ENCODE results near the gene GRIK1.

GRIK1 gene

DNA sequence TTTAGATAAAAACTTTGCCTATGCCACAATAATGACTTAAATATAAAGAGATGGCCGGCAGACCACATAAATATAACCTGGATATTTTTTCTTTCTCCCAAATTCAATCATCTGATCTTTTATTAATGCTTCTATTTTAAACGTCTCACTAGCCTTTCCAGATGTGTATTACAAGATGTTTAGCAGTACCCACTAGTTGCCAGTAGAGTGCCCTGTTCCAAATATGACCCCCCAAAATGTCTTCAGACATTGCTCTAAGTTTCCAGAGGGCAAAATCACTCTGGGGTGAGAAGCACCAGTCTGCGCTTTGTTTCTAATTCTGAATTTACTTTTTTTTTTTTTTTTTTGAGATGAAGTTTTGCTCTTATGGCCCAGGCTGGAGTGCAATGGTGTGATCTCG lies 268.1 kb downstream of the GRIK1 start:
- no peak for DNase-seq (ENCODE audit: low read depth)

DNA sequence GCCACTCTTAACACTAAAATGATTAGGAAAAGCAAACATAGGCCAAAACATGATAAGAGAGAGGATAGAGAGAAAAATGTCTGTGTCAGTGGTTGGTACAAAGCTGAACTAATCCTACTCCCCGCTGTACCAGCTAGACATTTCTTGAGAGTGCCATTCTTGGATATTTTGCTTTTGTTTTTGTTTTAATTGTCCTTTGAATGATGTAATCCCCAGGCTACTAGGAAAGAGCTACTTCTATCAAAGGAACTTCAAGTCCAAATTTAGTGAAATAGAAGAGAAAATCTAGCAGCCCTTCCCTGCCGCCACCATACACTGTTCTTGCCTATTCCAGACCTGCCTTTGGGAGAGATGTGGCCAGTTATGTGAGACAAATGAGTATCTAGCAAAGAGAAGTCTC lies 269.6 kb downstream of the GRIK1 start:
- no peak for DNase-seq (ENCODE audit: low read depth)

DNA sequence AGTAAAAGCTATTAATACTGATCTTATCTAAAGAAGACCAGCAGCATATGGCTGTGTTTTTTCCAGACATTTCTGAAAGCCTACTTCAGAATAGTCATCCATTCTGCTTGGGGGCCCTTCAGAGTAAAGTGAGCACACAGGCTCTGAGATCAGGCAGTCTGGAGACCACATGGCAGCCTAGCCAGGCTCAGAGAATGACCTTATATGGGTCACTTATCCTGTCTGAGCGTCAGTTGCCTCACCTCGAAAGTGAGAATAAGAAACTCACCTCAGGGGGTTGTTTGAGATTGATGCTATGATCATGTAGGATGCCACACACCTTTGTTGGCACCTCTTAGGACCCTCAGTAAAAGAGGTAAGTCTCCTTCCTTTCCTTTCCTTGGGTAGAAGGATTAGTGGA lies 270.4 kb downstream of the GRIK1 start:
- no peak for DNase-seq (ENCODE audit: low read depth)

DNA sequence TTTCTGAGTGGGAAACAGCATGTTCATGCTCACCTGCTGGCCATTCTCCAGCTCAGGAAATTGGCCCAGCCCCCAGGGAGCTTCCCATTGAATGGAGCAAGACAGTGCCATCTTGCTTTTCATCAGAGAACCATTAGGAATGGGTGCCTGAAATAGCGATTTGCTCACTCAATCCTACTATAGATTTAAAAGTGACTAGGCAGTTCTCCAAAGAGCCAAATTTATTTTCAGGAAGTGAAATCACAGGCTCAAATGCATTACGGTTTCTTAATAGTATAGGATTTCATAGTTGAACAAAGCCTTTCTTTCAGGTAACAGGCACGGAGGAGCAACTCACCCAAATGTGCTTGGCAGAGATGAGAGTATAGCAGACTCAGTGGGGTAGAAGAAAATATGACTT lies 272.1 kb downstream of the GRIK1 start:
- no peak for DNase-seq (ENCODE audit: low read depth)

DNA sequence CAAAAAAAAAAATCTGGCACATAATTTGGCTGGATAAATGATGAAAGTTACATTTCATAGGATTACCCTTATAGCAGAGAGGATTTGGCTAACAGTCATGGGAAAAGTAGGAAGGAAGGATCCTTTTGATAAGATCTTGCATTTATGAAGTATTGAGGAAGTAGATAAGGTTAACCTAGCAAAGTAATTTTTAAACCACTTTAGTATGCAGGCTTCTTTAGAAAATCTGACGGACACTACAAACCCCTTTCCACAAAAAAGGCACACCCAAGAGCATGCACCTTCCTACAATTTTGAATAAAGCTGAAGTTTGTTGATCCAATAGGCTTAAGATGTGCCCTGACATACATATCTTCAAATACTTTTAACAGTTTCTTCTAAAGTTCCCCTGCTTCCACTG lies 275.2 kb downstream of the GRIK1 start:
- DNase-seq (ENCODE audit: low read depth), result no peak

DNA sequence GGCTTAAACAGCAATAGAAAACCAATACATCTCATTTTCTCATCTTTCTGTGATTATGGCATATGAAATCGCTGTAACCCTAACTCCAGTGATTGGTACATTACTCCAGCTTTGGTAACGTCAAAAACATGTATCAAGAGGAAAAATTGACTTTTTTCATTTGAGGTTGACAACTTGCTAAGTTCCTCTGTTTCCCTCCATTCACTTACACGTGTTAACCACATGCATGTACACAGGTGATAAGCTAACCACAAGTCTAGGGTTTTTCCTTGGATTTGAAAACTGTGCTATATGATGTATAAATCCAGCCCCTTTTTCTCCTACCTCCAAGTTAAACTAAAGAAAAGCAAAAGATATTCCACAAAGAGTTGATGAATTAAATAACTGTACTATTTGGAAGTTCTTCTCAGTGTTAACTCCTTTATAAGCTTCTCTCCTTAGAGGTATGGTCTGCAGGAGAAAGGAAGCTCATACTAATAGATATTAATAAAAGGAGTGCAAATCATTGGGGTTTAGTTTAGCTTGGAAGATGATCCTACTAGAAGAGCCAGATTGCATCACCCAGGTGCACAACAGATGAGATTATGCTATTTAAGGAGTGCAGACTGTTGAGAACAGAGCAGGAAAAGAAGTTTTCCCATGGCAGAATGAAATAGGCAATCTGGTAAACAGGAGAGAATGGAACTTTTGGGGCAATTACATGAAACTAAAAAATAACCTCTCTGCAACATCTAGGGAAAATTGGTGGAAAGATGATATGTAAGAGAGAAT lies 277.9 kb downstream of the GRIK1 start:
- DNase-seq (ENCODE audit: low read depth), result no peak

DNA sequence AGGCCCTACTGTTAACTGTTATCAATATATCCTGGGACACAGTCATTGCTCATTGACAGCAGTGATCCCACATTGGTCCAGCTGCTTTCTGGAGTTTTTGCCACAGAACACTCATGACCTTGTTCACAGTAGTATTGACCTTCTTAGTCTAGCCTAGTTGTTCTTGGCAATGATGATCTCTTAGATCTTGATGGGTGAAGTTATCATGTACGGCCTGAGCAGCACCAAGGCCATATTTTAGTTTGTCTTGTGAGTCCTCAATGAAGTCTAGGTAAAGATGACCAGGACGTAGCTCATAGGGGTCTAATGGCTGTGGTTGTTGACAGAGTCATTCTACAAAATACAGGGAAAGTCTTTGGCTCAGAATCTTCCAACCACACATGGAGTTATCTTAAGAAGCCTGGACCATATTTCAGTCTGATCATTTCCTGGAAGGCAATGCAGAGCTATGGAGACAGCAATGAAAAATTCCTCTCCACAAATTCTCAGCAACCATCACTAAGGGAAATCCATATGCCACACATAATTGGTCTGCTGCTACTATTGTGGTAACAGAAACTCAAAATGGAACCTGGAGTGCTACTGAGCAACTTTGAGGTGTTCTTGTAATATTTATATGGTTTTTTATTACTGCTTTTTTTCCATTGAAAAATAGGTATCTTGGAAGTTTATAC lies 279.6 kb downstream of the GRIK1 start:
- no peak for DNase-seq (ENCODE audit: low read depth)

DNA sequence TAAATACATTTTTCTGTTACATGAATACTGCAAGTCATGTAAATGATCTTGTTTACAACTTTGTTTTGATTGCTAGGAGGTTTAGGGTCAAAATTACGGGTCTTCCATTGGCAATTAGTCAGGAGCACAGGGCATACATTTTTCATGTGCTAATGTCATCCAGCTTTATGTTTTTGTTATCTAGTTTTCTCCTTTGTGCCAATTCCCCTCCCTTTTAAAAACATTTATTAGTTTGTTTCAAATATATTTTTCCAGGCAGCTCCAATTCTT lies 280.9 kb downstream of the GRIK1 start:
- DNase-seq (ENCODE audit: low read depth), result no peak

DNA sequence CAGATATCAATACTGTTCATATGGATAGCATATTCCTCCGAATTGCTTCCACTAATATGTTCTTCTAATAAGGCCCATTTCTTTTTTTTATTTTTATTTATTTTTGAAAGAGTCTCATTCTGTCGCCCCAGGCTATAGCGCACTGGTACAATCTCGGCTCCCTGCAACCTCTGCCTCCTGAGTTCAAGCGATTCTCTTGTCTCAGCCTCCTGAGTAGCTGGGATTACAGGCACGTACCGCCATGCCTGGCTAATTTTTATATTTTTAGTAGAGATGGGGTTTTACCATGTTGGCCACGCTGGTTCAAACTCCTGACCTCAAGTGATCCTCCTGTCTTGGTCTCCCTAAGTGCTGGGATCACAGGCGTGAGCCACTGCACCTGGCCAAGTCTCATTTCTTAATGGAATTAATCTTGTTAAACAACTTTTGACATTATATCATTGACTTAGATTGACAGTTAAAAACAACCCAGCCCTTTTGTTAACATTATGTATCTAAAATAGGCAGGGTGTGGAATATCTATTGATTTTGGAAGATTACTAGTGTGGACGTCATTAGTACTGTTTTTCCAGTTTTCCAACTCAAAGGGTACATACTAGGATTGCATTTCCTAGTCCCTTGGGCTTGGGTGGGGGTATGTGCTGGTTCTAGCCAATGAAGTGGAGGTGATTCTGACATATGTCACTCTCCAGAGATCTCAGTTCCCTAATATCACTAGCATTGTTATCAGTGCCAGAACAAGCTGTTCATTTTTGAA lies 281.4 kb downstream of the GRIK1 start:
- DNase-seq (ENCODE audit: low read depth), result no peak

DNA sequence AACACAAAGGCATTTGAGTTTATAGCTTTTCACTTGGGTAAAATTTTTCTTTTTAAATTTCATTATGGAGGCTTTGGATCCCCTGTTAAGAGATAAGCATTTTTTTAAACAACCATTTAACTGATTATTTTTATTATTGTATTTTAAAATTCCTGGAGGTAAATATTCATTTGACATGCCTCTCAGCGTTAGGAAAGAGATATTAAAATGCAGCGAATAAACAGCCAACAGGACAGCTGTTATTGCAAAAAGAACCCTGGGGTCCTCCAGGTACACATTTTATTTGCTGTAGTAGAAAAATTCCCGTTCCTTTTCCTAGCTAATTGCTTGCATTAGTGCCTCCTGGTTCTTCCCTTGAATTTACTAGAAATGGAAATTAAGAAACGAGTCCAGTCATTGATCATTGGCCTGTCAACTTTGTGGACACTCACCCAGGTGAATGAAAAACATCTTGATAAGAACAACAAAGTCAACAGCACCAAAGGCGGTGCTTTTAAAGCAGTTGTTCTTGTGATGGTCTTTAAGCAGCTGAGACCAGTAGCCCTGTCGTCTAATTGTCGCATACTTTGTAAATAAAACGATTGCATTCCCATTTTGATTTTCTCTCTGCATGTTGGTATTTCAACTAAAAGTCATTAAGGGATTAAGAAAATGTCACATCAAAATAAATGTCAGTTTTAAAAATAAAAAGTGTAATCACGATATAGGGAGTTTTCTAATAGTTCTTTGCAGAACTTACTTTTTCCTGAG lies 282.4 kb downstream of the GRIK1 start:
- no peak for DNase-seq (ENCODE audit: low read depth)

DNA sequence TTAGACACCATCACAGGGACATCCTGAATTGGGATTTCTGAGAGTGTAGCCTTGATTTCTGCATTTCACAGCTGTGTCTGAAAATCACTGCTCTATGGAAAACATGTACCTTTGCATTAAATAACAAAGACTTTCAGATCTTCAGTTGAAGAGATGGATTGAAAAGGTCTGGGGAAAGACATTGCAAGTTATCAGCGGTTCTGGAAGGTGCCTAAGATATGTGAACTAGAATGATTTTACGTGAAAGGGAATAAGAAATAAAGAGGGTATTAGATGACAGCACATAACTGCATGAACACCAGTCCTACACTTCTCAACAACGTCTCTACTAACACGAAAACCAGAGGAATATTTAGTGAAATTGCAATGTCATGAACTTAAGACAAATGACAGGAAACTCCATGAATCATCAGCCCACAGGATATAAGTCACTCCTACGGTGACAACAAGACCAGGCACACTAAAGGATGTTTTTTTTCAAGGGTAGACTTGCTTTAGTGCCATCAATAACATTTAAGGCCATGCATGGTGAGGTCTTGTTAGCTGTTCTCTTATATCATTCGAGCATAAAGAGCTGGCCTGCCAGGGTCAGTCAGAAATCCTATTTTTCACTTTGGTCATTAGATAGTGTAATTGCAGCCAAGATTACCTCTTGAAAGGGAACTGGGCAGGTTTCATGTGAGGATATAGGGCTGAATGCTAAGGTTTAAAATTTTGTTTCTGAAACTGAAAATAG lies 283.1 kb downstream of the GRIK1 start:
- DNase-seq (ENCODE audit: low read depth), result peak; percentile 87

DNA sequence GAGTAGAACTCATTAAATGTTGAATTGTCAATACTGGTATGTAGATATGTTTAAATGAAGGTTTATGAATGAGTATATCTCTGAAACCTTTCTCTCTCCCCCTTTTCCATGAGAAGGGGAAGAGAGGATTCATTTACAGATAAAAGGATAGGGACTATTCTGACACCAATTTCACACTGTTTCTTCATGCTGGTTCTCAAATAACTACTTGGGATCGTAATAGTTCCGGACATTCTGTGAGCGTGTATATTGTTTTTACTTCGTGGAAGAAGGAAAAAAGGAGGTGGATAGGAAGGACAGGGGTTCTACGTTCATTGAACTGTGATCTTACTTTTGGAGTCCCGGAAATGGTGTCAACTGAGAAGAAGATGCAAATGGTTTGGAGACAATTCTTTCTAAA lies 284.2 kb downstream of the GRIK1 start:
- no peak for DNase-seq (ENCODE audit: low read depth)

DNA sequence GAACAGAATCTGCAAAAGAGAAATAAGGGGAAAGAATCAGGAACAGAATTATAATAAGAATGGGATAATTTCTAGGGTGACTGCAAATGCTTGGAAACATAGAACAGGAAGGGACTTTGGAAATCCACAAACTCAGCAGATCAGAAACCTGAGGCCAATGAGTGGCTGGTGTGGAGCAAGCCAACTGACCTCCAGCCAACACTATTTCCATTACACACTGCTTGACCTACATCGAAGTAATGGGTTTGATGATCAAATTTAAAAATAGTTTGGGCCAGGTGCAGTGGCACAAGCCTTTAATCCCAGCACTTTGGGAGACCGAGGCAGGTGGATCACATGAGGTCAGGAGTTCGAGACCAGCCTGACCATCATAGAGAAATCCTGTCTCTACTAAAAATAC lies 284.9 kb downstream of the GRIK1 start:
- DNase-seq (ENCODE audit: low read depth), result no peak

DNA sequence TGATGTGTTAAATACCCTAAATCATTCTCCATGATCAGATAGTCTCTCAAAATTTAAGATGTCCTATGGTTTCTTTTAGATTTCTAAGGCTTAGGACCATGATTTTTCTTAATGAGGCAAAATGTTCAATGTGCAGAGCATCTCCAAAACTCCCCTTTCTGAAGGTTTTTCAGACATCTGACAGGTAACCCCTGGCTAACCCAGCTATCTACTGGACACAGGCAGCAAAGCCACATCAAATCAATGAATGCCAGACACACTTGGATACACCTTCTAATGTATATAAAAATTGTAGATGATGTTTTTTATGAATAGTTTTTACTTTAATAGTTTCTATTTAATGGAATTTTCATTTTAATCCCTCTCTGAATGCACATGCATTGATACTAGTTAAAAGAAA lies 285.6 kb downstream of the GRIK1 start:
- no peak for DNase-seq (ENCODE audit: low read depth)

DNA sequence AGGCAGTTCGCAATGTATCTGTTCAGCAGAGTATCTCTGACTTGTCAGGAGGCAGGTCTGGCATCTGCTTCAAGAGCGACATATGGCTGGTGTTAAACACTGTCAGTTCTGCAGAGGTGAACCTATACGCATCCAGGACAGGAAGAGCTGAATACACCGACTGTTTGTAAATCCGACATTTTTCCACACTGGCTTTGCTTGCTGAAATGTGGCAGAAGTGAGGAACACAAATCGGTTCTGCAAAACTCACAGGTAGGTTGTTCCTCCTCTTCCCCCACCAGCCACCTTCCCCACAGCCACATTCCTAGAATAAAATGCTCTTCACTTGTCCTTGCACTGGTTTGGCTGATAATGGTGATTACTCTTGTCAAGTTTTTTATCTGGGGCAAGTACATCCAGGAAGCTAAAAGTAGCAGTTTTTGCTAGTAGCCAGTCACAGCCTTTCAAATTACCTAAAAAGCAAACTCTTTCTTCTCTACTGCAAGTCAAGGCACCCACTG lies 289.2 kb downstream of the GRIK1 start:
- no peak for DNase-seq (ENCODE audit: low read depth)

DNA sequence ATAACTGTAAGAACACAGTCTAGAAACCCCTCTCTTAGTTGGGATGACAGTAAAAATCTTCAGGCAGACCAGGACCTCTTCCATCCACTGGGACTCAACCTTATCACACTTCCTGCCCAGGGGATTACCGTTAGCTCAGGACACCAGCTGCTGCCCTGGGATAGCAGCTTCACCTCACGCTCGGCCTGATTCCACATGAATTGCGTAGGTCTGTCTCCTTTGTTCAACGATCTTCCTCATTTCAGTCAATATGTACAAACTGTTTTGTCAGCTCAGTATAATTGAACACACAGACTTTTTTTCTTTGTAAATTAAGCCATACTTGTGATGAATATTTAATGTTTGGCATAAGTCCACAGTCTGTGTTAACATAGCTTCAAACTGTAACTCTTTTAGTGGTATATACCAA lies 290.4 kb downstream of the GRIK1 start:
- DNase-seq (ENCODE audit: low read depth), result no peak

DNA sequence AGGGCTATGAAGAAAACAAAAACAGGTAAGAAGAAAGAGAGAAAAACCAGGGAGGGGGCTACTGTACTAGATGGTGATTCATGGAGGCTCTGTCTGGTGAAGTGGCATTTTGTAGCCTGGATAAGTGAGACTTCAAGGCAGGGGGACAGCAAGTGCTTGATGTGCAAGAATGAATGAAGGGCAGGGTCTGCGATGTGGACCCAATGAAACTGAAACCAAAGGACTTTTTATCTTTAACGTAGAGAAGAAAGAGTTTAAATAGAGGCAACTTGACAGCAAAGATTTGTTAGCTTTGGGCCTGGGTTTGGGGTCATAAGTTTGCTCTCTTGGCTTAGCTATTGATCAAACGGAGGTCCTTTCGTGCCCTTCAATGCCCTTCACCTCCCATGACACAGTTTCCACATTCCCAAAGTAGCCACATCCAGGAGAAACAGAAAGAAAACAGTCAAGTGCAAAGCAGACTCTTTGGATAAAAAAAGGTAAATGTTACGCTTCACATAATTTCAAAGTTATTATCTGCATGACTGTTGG lies 291.0 kb downstream of the GRIK1 start:
- DNase-seq (ENCODE audit: low read depth), result no peak

DNA sequence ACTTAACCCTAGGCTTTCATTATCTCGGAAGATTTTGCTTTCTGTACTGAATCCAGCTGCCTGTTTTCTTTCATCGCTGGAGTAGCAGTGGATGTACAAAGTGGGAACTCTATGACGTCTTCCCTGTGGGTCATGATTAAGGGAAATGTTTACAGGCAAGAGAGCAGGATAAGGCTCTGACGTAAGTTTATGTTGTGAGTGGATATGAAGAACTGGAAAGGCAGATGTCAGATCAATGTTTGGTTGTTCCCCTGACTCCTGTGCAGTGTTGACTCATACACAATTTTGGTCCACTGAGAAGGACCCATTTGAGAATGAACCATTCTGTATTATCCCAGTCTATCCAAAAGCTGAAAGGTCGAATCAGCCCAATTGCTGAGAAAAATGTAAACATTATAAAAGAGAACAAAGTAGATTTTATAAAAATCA lies 292.4 kb downstream of the GRIK1 start:
- peak; percentile 95 for DNase-seq (ENCODE audit: low read depth)

DNA sequence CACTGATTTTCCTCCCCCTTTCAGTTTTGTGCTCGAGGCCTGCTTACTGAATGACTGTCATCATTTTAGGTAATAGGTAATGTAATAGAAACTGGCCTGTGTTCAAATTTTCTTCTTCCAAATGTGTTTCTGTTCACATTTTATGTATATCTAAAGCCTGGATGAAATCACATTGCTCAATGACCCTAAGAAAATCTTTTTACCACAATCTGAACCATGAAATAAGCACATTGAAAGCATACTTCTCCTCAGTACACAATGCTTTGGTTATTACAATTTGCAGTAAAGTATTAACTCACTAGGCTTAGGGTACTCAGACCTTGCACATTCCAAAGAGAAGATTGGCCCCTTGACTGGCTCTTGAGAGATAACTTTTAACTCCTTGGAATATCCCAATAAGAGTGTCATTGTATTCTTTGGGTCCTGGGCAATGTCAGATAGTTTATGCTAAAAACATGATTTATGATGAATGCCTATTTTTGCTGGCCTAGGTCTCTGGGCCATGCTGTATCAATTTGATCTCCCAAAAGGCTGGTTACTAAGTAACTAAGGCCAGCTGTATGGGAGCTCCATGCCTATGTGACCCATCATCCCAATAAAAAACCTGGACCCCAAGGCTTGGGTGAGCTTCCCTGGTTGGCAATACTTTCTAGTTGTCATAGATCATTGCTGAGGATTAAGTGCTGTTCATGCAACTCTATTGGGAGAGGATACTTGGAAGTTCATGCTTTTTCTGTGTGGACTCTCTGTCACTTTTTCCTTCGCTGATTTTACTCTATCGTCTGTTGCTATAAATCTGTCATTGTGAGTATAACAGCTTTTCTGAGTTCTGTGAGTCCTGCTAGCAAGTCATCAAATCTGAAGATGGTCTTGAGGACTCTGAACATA lies 293.9 kb downstream of the GRIK1 start:
- DNase-seq (ENCODE audit: low read depth), result peak; percentile 20

DNA sequence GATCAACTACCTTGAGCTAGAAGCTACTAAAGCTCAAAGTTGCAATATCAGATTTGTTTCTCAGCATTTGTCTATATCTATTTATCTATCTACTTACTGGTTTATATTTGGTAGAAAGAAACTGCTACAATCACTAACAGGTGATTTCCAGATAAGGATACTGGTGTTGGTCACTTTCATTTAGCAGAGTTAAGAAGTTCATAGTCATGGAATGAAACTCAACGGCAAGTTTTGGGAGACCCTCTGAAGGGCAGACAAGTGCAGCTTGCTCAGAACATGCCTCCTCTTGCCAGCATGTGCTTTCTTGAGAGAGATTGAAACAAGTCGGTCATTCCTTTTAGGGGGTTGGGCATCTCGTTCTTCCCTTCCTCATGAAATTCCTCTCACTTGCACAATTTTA lies 296.5 kb downstream of the GRIK1 start:
- peak; percentile 15 for DNase-seq (ENCODE audit: low read depth)
